GM12874 (cell line): ENCODE data around the gene TRIM72.

Experiments
- CTCF ChIP-seq: IDR thresholded peaks from 2 replicates; pipeline ENCODE4 v1.5.1; 2011; ENCODE audit warnings: low read depth, mild to moderate bottlenecking, control low read depth, low read length, moderate library complexity; ENCODE audit not compliant: insufficient read depth

The TRIM72 gene

GRCh38 chr16:31271621-31272190 lies 57.8 kb downstream of the TRIM72 start:
- no peak for TF ChIP-seq CTCF

GRCh38 chr16:31273187-31273586 lies 59.3 kb downstream of the TRIM72 start:
- no peak for TF ChIP-seq CTCF

- no peak for TF ChIP-seq CTCF
Measured at GRCh38 chr16:31273676-31274075, 59.8 kb downstream of the TRIM72 start.

GRCh38 chr16:31274831-31275816 lies 61.2 kb downstream of the TRIM72 start:
- no peak for TF ChIP-seq CTCF

- TF ChIP-seq CTCF: no peak
Measured at GRCh38 chr16:31276600-31276999, 62.7 kb downstream of the TRIM72 start.

- TF ChIP-seq CTCF: no peak
Measured at GRCh38 chr16:31277659-31278260, 63.8 kb downstream of the TRIM72 start.
